Lower lobe of right lung (tissue), 2 donors: ENCODE measurements around the gene COL8A2. TPM values are rescaled to one million over a fixed set of nuclear protein-coding genes. Genes with fewer than 3 reads are reported as not detected.

Experiments used
- ATAC-seq, 2 donors: fragments of 200-7000 bp; cut with Tn5 transposase; one replicate each; pipeline ENCODE4 v1.9.1; 2020 to 2022; ENCODE audit warnings: mild to moderate bottlenecking in 2 of 2, moderate library complexity in 2 of 2
- DNase-seq: peaks from one replicate; pipeline ENCODE4 v3.0.0-alpha.2; 2020
- H3K27ac ChIP-seq: fragments of 200-600 bp; one replicate; pipeline ENCODE4 v1.8.0; 2022
- H3K27me3 ChIP-seq: fragments of 200-600 bp; one replicate; pipeline ENCODE4 v1.8.0; 2022; ENCODE audit warnings: low read depth
- H3K36me3 ChIP-seq: fragments of 200-600 bp; one replicate; pipeline ENCODE4 v1.8.0; 2022; ENCODE audit warnings: mild to moderate bottlenecking
- H3K4me1 ChIP-seq: fragments of 200-600 bp; one replicate; pipeline ENCODE4 v1.8.0; 2022
- H3K4me3 ChIP-seq: fragments of 200-600 bp; one replicate; pipeline ENCODE4 v1.8.0; 2022; ENCODE audit warnings: mild to moderate bottlenecking
- H3K9me3 ChIP-seq: fragments of 200-600 bp; one replicate; pipeline ENCODE4 v1.8.0; 2022
- CTCF ChIP-seq: fragments of 200-600 bp; IDR thresholded peaks from one replicate; pipeline ENCODE4 v1.8.0; 2022; ENCODE audit warnings: antibody characterized with exemption, mild to moderate bottlenecking
- intact Hi-C: fragments of 100-400 bp; cut with DNase I; formaldehyde crosslinking; loops from one replicate; pipeline ENCODE4 v1.11.0; 2022
- total RNA-seq: library from RNA; stranded (reverse); fragmentation: NEBNext Ultra II Directional; extraction: Animal tissue kit (Norgen Biotek cat#: 25700); gene quantifications from one replicate; pipeline ENCODE4 v1.2.1, GENCODE V29; 2021
- donor health status: DM: no; HTN: yes; CAD: no; lungs with severe emphysema.

Gene COL8A2
- total RNA-seq, 1 donor from 2014 or later: 24.4 TPM

DNA sequence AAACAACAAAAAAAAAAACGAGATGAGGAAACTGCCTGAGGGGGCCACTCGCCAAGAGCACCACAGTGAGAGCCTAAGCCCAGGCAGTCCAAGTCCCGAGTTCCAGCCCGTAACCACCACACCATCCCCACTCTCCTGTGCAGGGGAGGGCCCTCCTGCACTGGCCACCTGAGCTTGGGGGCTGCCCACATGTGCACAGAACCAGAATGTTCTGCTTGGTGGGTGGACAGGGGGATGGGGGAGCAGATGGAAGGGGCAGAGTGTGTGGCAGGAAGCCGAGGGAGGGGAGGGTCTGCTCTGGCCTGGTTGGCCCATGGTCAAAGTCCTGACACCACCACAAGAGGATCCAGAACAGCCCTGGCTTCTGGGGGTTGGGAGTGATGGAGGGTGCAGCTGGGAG is 18.8 kb downstream of the COL8A2 start:
- intact Hi-C loops: no loop called here
- no peak overlapping the region for H3K27ac ChIP-seq
- no peaks in the 10 kb centered on the region for H3K9me3 ChIP-seq
- H3K27me3 ChIP-seq: no peaks in the 10 kb centered on the region
- no peak for TF ChIP-seq CTCF
- no peaks in the 10 kb centered on the region for H3K36me3 ChIP-seq
- H3K4me1 ChIP-seq: no peaks in the 10 kb centered on the region
- DNase-seq: no peak
- ATAC-seq: no peak
- H3K4me3 ChIP-seq: no peak overlapping the region

DNA sequence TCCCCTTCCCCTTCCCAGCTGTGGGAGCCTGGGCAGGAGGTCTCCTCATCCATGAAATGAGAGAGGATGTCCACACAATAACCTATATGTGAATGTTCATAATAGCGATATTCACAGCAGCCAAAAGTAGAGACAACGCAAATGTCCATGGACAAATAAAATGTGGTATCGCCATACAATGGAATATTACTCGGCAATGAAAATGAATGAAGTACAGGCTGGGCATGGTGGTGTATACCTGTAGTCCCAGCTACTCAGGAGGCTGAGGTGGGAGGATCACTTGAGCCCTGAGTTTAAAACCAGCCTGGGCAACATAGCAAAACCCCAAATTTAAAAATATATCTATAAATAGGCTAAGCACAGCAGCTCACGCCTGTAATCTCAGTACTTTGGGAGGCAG is 23.5 kb downstream of the COL8A2 start:
- H3K4me3 ChIP-seq: no peak overlapping the region
- DNase-seq (no peak), ATAC-seq (no peak)
- no peaks in the 10 kb centered on the region for H3K36me3 ChIP-seq
- no peak overlapping the region for H3K27ac ChIP-seq
- no peaks in the 10 kb centered on the region for H3K9me3 ChIP-seq
- H3K4me1 ChIP-seq: peaks cover 8% of the 10 kb centered on the region
- no peak for TF ChIP-seq CTCF
- intact Hi-C loops: no loop called here
- H3K27me3 ChIP-seq: no peaks in the 10 kb centered on the region

GRCh38 chr1:36100376-36100775 is 24.6 kb downstream of the COL8A2 start:
- intact Hi-C loops: no loop called here
- H3K9me3 ChIP-seq: no peaks in the 10 kb centered on the region
- no peak overlapping the region for H3K27ac ChIP-seq
- peaks cover 4% of the 10 kb centered on the region for H3K36me3 ChIP-seq
- no peak for TF ChIP-seq CTCF
- no peak for DNase-seq
- H3K27me3 ChIP-seq: no peaks in the 10 kb centered on the region
- H3K4me1 ChIP-seq: peaks cover 19% of the 10 kb centered on the region
- no peak for ATAC-seq
- no peak overlapping the region for H3K4me3 ChIP-seq

DNA sequence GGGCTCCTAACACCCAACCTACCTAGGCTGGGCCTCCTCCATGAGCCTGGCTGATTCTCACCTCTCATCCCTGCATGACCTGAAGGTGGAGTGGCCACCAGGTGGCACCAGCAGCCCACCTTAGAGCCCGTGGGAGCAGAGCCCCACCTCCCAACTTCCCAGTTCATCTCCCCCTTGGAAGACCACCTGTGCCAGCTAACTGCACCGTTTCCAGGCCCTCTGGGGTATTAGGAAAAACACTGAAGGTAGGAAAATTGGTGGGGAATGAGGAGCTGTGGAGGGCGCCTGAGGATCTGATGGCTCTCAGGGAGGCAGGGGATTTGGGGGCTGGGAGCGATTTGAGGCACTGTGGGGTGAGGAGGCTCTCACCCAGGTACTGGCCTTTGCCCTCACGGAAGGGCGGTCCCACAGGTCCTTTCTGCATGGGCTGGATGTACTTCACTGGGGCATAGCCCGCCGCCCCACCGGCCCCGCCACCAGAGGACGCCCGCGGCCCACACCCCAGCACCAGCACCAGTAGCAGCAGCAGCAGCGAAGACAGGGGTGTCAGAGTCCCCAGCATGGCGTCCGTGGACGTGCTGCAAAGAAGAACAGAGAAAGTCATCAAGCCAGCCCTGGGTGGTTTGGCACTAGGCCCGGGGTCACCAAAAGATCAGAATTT is 25.2 kb downstream of the COL8A2 start:
- intact Hi-C loops: no loop called here
- Histone ChIP-seq H3K9me3 (no peaks in the 10 kb centered on the region), H3K36me3 (peaks cover 7% of the 10 kb centered on the region), H3K27ac (no peak overlapping the region), H3K4me1 (peaks cover 25% of the 10 kb centered on the region), H3K4me3 (no peak overlapping the region), H3K27me3 (no peaks in the 10 kb centered on the region)
- peak; percentile 84 for TF ChIP-seq CTCF
- peak; percentile 85 for DNase-seq
- peak; percentile 84 to 86 for ATAC-seq

DNA sequence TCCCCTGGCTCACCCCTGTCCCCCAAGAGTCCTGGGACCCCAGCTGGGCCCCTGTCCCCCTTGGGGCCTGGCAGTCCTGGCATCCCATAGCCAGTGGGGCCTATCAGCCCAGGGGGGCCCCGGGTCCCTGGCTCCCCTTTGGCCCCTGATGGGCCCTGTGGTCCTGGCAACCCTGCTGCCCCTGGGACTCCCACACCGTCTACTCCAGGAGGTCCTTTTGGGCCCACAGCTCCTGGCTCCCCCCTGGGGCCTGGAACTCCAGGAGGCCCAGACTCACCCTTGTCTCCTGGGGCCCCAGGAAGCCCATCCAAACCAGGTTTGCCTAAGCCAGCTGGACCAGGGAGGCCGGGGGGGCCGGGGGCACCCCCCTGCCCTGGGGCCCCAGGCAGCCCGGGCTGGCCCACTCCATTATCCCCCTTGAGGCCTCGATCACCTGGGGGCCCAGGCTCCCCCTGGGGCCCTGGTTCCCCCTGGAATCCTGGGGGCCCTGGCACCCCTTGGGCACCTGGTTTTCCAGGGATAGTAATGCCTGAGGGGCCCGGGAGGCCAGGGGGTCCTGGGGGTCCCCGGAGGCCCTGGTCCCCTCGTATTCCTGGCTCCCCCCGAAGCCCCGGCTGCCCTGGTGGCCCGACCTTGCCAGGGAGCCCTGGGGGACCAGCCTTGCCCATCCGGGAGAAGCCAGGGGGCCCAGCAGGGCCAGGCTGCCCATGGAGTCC is 26.2 kb downstream of the COL8A2 start:
- no peak for DNase-seq
- no peak for ATAC-seq

More for the DNA sequence above, 26.2 kb downstream of the COL8A2 start:
- Histone ChIP-seq H3K27ac (no peak overlapping the region), H3K36me3 (peaks cover 17% of the 10 kb centered on the region), H3K27me3 (no peaks in the 10 kb centered on the region), H3K4me1 (peaks cover 32% of the 10 kb centered on the region), H3K9me3 (no peaks in the 10 kb centered on the region), H3K4me3 (no peak overlapping the region)
- intact Hi-C loops: no loop called here
- no peak for TF ChIP-seq CTCF
